K562 (cell line): ENCODE results near the gene VPS11. TPM values are rescaled to one million over a fixed set of nuclear protein-coding genes. Genes with fewer than 3 reads are reported as not detected.

Experiments
- ARID1B ChIP-seq: fragments of 450-650 bp; IDR thresholded peaks from 2 replicates; pipeline ENCODE4 v1.6.1; 2016; ENCODE audit warnings: antibody characterized with exemption, mild to moderate bottlenecking, inconsistent platforms
- CHAMP1 ChIP-seq: fragments of 450-650 bp; IDR thresholded peaks from 2 replicates; pipeline ENCODE4 v1.6.1; 2016; ENCODE audit warnings: mild to moderate bottlenecking
- DIDO1 ChIP-seq: fragments of 450-650 bp; IDR thresholded peaks from 2 replicates; pipeline ENCODE4 v1.6.1; 2016; ENCODE audit warnings: low read depth, missing biosample characterization, missing genetic modification characterization
- FOXM1 ChIP-seq, 2 experiments: fragments of 450-650 bp in 1 of 2; sonication (generic) in 1 of 2; formaldehyde crosslinking in 1 of 2; IDR thresholded peaks; 2 replicates each; pipeline versions ENCODE4 v1.6.1 to v1.9.0; 2017 to 2022; ENCODE audit warnings: low read depth in 2 of 2, mild to moderate bottlenecking in 2 of 2, missing genetic modification reagents in 1 of 2, moderate library complexity in 1 of 2
- HDAC3 ChIP-seq: fragments of 450-650 bp; IDR thresholded peaks from 2 replicates; pipeline ENCODE4 v1.6.1; 2018; ENCODE audit warnings: borderline replicate concordance, mild to moderate bottlenecking, moderate library complexity; ENCODE audit not compliant: partially characterized antibody
- MECOM ChIP-seq: fragments of 250-450 bp; sonication (Bioruptor Pico); IDR thresholded peaks from 2 replicates; pipeline ENCODE4 v1.8.0; 2022; ENCODE audit warnings: inconsistent platforms
- MITF ChIP-seq: IDR thresholded peaks from 2 replicates; pipeline ENCODE4 v1.6.1; 2014; ENCODE audit warnings: antibody characterized with exemption
- OTX1 ChIP-seq: fragments of 450-650 bp; formaldehyde crosslinking; IDR thresholded peaks from 2 replicates; pipeline ENCODE4 v1.4.0; 2022; ENCODE audit warnings: mild to moderate bottlenecking
- TBL1XR1 ChIP-seq, 2 experiments: IDR thresholded peaks; 2 replicates each; pipeline ENCODE4 v1.6.1; 2012; ENCODE audit warnings: improper control_type of control experiment in 2 of 2, low read length in 2 of 2, mild to moderate bottlenecking in 1 of 2
- ZNF609 ChIP-seq: sonication (generic); formaldehyde crosslinking; IDR thresholded peaks from 2 replicates; pipeline ENCODE4 v1.8.1; 2023; ENCODE audit warnings: missing genetic modification reagents, mild to moderate bottlenecking, borderline replicate concordance
- polyA plus RNA-seq, 8 experiments: library from polyadenylated mRNA; depleted of rRNA in 4 of 8; stranded (reverse) in 5 of 8; unstranded in 3 of 8; fragments of >200 nt; fragmentation: Nextera tagmentation in 2 of 8; fragmentation: Illumina TruSeq in 1 of 8; extraction: Ambion mirVana in 2 of 8; extraction: Trizol in 1 of 8; gene quantifications; 2 replicates each; pipeline versions ENCODE4 v1.2.1 to v1.2.3, GENCODE V29; 2011 to 2014; ENCODE audit warnings: inconsistent platforms in 1 of 8, missing spikeins in 1 of 8
- total RNA-seq, 7 experiments: library from RNA; depleted of rRNA in 6 of 7; stranded (reverse); fragments of >200 nt in 6 of 7; fragmentation: Illumina TruSeq in 2 of 7; extraction: Trizol in 2 of 7; gene quantifications; 2 replicates each; pipeline versions ENCODE4 v1.2.1 to v1.2.3, GENCODE V29; 2011 to 2021; ENCODE audit warnings: low replicate concordance in 1 of 7

The VPS11 gene
- total and polyA plus RNA-seq, 9 of the 15 experiments (the other 6 are each of a cell fraction or from before 2014, with no cell fraction given), result 14.1 to 35.5 (median 27.5) TPM

- TF ChIP-seq ZNF609 (peak; percentile 58; the same call in 1 of the 2 replicates), MECOM (CRISPR knock-in tag) (peak; percentile 62; the same call in 1 of the 2 replicates), MITF (peak; percentile 42; the same call in 1 of the 2 replicates), DIDO1 (tag) (no peak), ARID1B (peak; percentile 99), TBL1XR1 (IDR thresholded peaks at IDR 0.05; ENCODE audit: low read length in 2 of 2) (peak; percentile 91; a peak in 3 of 4 replicates), HDAC3 (peak; percentile 95), OTX1 (CRISPR knock-in tag) (no peak), FOXM1 (IDR thresholded peaks at IDR 0.05; ENCODE audit: low read depth) (peak; percentile 91), FOXM1 (CRISPR knock-in tag; IDR thresholded peaks at IDR 0.05; ENCODE audit: low read depth) (no peak), CHAMP1 (peak; percentile 62)
These were observed 20.2 kb downstream of the VPS11 start (continued) for GRCh38 chr11:119087747-119088241.
